Measurements from ENCODE around the gene LAMA2.
"Not testable (repeated sequence)": the region's sequence is repeated elsewhere in the genome, so short reads cannot be mapped to it uniquely, and the experiment has no call there.

Gene LAMA2

DNA sequence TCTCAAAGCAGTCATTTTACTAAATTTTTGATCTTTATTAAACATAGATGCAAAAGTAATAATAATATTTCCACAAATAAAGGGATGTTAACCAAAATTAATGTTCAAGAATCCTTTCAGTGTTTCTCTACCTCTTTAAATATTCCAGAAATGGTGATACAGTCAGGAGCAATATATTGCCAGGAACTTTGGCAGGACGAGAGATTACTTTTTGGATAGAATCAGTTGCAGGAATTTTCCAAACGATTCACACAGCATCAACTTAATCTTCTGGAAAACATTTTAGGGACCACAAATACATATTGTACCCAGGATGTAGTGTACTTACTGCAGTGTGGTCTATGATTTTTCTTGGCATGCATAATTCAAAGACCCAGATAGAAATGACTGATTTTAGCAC is 125.7 kb downstream of the LAMA2 start:
- DNase-seq, result no peak

- DNase-seq, result no peak
Measured at GRCh38 chr6:129009851-129010250, 126.9 kb downstream of the LAMA2 start.

- DNase-seq, result no peak
Measured at GRCh38 chr6:129014302-129014701, 131.4 kb downstream of the LAMA2 start.

DNA sequence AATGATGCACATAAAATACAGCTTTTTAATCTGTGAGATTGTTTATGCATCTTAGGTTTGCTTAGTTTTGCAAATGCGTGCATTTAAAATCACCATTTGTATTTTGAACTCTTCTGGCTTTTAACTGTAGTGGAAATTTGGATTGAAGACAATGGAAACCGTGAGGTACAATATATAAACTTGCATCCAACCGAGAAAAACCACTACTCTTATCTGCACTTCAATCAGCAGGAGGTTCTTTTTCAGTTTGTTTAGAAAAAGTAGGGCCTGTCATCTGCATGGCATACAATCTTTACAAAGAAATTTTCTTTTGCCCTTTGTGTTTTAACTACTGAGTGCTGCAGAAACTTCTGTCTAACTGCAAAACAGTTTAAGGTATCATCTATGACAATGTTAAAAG is 132.8 kb downstream of the LAMA2 start:
- no peak for DNase-seq

DNA sequence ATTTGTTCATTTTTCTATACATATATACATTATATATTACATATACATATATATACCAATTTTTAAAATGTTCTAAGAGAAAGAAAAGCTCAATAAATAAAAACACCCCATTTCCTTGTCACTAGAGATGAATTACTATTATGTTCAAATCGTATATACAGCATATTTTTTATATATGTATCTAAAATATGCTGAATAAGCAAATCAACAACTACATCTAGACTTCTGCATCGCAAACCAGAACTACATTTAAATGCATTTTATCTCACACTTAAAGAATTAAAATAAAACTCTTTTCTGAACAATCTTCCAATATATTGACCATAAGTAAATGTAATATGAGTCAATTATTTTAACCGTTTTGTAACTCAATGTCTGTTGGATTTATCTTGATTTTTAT is 133.9 kb downstream of the LAMA2 start:
- DNase-seq, result no peak

- DNase-seq, result no peak
Measured at GRCh38 chr6:129022011-129022553, 139.1 kb downstream of the LAMA2 start.

GRCh38 chr6:129026601-129027000 is 143.7 kb downstream of the LAMA2 start:
- DNase-seq, result no peak

DNA sequence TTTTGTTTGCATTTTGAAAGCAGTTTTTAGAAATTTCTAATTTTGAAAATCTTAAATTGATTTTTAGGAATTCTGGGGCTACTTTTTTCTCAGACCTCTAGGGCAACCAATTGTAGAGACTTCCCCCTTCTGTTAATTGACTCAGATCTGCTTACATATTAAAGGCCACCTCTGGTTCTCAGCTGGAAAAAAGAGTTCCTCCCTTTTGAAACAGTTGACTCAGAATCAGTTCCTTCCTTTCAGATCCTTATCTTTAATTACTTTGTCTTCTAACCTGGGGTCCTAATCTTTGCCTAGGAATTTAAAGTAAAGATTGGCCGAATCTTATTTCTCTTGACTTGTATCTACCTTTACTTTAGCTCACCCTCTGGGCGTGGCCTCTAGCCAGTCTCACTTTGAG is 146.8 kb downstream of the LAMA2 start:
- DNase-seq, result no peak

DNA sequence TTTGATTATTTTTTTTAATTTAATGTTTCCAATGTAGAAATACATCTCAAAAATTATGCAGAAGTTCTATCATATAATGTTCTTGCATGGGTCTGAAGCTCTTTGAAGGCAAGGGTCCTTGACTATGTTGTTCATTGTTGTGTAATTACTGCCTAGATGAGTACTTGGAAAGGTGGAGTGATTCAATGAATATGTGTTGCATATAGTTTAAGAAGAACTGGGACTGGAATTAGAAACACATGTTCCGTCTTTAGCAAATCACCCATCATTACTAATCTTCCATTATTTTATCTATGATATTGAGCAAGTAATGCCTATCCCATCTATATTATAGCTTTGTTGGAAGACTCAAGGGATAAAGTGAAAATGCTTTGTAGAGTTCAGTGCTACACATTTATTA is 147.3 kb downstream of the LAMA2 start:
- DNase-seq, result no peak

GRCh38 chr6:129031051-129031599 is 148.2 kb downstream of the LAMA2 start:
- no peak for DNase-seq

DNA sequence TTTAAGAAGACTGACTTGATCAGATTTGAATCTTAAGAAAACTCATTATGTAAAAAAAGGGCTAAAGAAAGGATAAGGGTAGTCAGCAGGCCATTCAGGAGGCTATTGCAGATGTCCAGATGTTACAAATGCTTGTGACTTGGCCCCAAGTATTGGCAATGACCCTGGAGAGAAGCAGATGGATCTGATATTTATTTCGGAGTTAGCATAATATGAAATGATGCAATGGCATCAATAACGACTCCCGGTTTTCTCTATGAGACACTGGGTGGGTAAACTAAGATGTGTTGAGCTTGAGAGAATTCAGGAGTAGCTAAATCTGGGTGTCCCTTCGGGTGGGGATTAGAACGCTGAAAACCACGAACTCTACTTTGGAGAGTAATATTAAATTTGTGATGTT is 149.7 kb downstream of the LAMA2 start:
- DNase-seq, result no peak

DNA sequence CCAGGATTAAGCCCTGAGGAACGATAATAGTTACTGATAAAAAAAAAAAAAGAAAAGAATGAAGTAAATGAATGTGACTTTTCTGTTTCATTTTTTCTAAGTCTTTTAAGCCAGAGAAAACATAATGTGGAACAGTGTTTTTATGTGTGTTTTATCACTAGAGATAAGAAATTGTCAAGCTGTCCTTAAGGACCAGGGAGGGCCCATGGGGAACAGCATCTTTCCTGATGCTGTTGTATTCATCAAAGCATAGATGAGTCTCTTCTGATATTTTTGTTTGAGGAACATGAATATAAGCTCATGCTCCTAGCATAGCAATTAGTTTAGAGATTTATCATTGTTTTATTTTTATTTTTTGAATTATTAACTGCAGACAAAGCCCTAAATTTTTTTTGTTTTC is 150.2 kb downstream of the LAMA2 start:
- no peak for DNase-seq

- no peak for DNase-seq
Measured at GRCh38 chr6:129033581-129033980, 150.6 kb downstream of the LAMA2 start.

GRCh38 chr6:129041563-129041962 is 158.6 kb downstream of the LAMA2 start:
- no peak for DNase-seq

- DNase-seq, result no peak
Measured at GRCh38 chr6:129046526-129046925, 163.6 kb downstream of the LAMA2 start.

GRCh38 chr6:129047834-129048233 is 164.9 kb downstream of the LAMA2 start:
- no peak for DNase-seq

- no peak for DNase-seq
Measured at GRCh38 chr6:129050086-129050485, 167.1 kb downstream of the LAMA2 start.

DNA sequence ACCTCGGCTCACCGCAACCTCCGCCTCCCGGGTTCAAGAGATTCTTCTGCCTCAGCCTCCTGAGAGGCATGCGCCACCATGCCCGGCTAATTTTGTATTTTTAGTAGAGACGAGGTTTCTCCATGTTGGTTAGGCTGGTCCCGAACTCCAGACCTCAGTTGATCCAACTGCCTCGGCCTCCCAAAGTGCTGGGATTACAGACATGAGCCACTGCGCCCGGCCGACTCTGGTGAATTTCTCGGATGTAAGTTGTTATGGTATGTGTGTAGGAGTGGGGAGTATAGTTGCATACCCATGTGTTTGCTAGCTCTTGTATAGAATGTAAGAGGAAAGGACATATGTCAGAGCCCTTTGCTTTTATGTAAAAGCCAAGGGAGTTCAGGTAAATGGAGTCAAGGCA is 170.2 kb downstream of the LAMA2 start:
- DNase-seq, result not testable (repeated sequence)

DNA sequence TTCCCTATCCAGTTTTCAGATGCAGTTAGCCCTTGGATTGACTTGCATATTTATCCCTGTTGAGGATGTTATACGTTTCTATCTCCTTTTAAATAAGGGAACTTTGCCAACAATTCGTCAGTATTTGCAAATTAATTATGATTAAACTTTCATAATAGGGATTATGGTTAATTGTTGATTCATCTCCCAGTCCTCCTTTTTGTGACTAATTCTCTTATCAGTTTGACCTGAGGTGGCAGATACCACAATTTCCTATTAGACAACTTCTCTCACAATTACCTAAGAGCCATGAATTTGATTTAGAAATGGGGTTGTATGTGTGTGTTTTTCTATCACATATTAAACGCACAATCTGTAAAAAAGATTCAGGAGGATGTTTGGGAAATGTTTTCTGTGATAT is 172.9 kb downstream of the LAMA2 start:
- DNase-seq, result no peak

DNA sequence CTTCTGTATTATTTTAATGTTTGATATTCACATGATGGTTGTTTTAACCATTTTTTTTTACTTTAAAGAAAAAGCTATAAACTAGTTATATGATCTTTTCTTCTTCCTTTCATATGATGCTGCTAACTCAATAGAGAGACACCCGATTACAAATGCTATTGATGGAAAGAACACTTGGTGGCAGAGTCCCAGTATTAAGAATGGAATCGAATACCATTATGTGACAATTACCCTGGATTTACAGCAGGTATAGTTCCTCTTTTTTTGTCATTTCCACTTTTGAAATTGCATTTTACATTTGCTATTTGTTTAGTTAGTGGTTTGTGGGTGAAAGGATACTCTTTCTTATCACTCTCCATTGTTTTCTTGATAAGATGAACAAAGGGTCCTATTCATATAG is 176.7 kb downstream of the LAMA2 start:
- no peak for DNase-seq

DNA sequence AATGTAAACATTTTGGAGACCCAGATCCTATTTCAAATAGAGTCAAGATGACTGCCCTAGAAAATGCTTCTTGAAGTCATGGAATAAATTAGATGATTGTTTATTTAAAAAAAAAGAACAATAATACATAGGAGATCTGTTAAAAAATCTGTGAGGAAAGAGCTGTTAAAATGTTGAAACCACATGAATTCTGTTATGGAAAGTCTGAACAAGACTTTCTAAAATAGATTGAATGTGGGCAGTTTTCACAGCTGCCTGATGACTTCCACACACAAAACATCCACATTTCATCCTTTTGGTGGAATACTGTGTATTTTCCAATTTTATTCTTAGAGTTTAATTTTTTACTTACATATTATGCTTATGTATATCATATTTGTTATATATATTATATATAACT is 186.1 kb downstream of the LAMA2 start:
- no peak for DNase-seq

- DNase-seq, result no peak
Measured at GRCh38 chr6:129073051-129073450, 190.1 kb downstream of the LAMA2 start.

DNA sequence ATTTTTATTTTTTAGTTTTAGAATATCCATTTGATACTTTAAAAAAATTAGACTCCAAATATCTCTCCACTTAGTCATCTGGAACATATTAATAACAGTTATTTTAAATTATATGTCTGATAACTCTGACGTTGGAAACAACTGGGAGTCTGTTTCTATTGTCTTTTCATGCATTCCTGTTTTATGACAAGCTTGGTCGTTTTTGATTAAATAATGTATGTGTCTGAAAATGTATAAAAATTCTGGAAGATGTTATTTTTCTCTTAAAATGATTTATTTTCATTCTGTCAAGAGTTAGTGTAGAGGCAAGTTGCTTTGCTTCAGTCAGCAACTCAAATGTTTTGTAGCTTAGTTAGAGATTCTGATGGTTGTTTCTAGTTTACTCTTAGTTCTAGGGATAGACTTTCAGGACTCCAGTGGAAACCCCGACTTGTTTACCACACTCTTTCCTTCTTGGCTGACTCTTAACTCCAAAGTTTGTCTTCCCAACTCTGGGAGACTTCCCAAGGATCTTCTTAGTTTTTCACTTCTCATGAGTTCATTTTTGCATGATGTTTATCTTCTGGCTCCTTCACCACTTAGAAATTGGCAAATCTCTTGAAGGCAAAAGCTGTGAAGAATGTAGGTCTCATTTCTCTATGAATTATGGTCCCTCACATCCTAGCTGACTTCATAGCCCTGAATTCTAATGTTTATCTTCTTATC is 190.9 kb downstream of the LAMA2 start:
- DNase-seq, result no peak

GRCh38 chr6:129084406-129084805 is 201.5 kb downstream of the LAMA2 start:
- DNase-seq, result no peak

- DNase-seq, result not testable (repeated sequence)
Measured at GRCh38 chr6:129088481-129088880, 205.5 kb downstream of the LAMA2 start.
